ENCODE results near the gene CGB3.

Gene CGB3

DNA sequence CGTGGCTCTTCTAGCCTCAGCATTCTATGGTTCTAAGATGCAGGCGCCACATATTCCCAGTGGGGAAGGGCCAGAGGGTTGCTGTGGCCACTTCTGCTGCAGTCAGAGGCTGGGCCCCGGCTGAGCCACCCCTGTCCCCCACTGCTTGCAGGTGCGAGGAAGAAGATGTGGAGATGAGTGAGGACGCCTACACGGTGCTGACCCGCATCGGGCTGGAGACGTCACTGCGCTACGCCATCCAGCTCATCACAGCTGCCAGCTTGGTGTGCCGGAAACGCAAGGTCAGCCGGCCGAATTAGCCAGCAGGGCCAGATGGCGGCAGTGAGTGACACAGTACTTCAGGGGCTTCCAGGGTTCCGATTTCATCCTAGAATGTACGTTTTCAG is 9.3 kb downstream of the CGB3 start:
- DNase-seq: no peak

DNA sequence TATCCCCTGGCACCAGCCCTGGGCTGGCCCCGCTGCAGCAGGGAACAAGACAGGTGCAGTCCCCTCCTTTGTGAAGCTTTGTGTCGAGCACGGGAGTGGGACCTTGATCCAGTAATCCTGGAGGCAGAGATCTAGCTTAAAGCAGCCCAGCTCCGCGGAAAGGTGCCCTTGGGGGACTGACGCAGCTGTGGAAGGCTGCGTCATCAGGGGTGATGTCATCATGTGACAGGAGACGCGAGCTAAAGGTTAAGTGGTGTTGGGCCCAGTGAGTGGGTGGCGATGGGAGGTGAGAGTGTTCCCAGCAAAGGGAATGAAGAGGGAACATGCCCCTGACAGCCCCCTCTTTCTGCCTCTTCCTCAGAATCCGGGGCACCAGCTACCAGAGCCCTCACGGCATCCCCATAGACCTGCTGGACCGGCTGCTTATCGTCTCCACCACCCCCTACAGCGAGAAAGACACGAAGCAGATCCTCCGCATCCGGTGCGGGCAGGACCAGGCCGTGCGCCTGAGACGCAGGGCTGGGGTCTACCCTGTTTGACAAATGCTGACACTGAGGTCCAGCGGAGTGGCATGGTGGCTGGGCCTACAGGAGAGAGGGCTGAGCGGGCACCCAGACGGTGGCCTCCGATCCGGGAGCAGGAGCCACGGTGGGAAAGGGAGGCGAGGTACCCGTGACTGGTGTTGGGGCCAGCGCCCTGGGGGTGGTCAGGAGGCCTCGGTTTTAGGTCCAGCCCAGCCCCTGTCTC is 9.8 kb downstream of the CGB3 start:
- no peak for DNase-seq

DNA sequence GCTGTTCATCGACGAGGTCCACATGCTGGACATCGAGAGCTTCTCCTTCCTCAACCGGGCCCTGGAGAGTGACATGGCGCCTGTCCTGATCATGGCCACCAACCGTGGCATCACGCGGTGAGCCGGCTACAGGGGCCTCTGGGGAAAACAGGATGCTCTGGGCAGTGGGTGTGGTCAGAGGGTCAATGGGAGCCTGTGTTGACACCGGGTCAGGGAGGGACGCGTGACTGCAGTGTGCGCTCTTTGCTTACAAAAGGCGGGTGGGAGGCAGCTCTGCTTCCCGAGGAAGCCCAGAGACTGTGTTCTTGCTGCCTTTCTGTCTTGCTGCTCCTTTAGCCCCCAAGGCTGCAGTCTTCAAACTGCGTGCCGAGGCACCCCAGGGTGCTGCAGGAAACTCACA is 12.9 kb downstream of the CGB3 start:
- no peak for DNase-seq

DNA sequence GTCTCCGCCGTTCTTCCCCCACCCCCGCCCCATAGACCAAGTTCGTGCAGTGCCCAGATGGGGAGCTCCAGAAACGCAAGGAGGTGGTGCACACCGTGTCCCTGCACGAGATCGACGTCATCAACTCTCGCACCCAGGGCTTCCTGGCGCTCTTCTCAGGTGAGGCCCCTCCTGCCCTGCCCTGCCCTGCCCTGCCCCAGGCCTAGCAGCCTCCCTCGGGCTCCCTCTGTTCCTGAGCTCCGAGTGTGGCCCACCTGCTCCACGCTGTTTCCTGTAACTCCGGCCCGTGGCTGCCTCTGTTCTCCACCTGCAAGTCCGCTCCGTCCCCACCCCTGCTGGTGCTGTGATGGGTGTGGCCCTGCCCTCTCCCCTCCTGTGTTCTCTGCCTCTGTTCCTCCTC is 13.7 kb downstream of the CGB3 start:
- DNase-seq: no peak

DNA sequence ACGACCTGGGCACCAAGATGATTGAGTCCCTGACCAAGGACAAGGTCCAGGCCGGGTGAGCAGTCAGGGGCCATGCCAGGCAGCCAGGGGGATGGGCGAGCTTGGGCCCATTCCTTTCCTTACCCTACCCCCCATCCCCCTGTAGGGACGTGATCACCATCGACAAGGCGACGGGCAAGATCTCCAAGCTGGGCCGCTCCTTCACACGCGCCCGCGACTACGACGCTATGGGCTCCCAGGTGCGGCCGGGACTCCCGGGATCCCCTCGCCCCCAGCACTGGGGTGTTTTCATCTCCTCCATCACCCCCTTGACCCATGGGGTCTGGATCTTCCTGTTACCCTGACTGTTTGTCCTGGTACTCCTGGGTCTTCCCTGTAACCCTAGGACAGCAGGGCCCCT is 14.3 kb downstream of the CGB3 start:
- DNase-seq: no peak

DNA sequence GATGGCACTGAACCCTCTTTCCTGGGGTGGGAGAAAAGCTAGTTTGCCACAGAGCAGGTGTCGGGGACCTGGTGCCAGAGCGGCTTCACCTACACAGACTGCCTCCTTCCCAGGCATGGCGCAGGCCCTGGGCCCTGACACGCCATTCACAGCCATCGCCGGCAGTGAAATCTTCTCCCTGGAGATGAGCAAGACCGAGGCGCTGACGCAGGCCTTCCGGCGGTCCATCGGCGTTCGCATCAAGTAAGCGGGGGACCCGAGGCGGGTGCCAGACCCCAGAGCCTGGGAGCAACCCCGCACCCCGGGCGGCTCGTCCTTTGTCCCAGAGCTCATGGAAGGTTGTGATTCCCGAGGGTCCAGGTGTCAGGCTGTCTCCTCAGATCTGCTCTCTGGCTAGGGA is 17.2 kb downstream of the CGB3 start:
- no peak for DNase-seq

DNA sequence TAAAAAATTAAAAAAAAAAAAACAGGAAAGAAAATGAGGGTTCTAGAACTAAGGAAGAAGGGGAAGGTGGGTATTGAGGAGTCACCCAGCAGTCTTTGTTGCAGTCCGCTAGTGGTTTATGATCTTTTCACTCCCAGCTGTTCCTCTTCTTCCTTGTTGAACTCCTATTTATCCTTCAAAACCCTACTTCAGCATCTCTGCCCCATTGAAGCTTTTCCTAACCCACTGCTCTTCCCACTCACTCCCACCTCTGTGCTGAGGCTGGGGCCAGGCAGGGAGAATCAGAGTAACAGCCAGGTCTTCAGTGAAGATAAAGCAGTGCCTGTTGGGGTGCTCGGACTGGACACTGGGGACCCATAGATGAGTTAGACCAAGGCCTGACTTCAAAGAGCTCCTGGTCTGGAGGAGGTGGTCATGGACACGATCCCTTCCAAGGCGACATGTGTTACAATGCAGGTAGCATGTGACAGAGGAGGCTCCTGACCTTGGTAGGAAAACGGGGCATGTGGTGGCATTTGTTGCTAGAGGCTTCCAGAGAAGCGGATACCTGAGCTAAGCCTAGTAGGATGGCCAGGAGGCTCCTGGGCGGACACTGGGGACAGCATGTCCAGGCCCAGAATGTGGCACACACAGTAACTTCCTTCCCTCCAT is 19.0 kb downstream of the CGB3 start:
- DNase-seq: no peak

DNA sequence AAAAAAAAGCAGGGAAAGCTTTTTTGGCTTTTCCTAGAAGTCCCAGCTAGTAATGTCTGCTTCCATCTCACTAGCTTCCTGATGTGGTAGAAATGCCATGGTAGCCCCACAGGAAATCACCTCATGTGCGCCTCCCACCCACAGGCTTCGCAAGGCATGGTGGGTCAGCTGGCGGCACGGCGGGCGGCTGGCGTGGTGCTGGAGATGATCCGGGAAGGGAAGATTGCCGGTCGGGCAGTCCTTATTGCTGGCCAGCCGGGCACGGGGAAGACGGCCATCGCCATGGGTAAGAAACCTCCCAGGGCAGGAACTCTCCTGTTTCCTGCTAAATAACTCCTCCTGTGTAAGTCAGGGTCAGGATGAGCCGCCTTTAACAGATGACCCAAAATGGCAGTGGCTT is 20.0 kb downstream of the CGB3 start:
- no peak for DNase-seq

DNA sequence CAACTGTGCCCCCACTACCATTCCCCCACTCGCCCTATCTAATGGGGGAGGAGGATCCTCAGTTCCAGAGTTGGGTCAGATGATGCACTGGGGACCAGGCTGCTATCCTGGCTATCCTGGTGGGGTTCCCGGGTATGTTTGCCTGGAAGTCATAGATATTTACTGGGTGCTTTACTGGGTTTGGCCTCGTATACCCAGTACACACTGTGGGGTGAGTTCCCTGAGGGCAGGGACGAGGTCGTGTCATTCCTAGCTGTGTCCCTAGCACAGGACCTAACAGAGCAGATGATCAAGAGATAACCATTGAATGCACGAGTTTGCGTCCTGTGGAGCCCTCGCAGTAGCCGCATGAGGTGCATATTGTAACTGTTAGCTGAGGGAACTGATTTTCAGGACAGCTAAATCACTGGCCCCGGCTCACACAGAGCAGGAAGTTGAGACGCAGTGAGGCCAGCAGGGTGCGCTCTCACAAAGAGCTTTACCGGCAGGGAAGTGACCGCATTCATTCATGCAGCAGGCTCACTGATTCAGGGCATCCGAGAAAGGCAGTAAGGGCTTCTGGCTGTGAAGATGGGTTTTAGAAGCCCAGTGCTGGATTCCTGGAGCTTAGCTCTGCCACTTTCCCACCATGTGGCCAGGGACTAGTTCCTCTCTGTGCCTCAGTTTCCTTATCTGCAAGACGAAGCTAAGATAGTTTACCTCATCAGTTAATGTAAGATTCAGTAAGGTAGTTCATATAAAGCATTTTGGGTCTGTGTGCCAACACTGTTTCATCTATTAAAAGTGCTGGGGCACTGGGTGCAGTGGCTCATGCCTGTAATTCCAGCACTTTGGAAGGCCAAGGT is 24.4 kb downstream of the CGB3 start:
- DNase-seq: peak; percentile 78

DNA sequence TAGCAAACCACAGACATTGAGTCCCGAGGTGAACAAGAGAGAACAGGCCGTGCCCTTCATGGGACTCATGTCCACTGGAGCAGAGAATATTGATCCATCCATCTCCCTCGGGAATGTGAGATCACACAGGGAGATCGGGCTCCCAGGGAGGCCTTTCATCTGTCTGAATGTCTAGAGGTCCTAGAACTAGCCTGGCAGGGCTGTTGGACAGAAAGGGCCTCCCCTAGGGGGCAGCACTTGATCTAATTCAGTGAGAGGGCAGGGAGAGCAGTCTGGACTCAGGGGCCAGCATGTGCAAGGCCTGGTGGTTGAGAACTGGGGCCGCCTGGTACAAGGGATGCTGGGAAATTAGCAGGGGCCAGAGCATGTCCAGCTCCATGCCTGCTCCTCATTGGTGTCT is 26.2 kb downstream of the CGB3 start:
- DNase-seq: peak; percentile 44

DNA sequence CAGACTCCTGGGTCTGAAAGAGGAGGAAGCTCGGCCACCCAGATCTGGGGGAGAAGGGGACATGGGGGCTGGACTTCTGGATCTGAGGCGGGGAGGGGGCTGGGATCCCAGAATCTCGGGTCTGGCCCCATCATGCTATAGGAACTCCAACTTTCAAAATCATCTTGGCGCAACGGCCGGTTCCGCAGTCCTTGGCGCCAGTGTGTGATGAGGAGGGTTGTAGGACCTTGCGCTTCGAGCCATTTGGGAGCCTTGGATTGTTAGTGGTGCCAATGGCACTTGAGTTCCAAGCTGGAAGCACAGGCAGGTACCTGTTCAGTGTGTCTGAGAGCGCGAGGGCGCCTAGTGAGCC is 30.1 kb downstream of the CGB3 start:
- no peak for DNase-seq

DNA sequence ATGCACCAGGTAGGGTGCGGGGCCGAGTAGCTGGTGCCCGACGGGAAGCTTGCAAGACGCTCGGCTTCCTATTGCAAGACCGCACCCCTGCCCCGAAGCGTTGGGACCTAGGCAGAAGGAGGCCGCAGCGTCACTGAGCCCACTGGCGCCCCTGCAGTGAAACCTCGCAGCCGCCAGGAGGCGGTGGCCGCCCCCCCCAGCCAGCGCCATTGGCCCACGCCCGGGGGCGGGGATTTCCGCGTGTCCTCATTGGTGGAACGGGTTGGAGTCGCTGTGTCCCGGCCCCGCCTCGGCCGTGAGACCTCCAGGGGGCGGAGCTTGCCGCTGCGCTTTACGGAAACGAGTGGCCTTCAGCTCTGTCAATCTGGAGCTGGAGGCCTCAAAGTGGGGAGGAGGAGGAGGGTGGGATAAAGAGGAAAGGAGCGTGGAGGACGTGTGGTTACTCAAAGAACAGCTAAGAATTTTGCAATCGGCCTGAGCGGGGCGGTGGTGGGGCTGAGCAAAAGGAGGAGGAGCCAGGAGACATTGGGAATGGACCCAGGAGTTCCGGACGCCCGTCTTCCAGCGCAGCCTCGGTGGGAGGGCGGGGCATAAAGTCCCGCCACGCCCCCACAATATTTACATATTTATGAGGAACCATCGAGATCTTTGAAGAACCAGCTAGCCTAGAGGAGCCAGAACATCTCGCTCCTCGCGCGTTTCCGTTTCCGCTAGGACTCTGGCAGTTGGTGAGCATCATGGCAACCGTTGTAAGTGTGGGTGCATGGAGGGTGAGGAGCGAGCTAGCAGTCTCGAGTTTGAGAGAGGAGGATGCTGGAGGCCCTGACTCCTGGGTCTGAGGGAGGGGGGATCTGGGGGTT is 30.7 kb downstream of the CGB3 start, which contains the start of the genes GYS1 and RUVBL2:
GYS1 (minus strand) TSS at position 135 of the 860 bp plus-strand sequence. CDS start 197 bp downstream, outside the sequence.
RUVBL2 (plus strand) TSS at position 713 of the 860 bp plus-strand sequence; CDS start at position 738, 25 bp downstream.
- DNase-seq: peak; percentile 100

DNA sequence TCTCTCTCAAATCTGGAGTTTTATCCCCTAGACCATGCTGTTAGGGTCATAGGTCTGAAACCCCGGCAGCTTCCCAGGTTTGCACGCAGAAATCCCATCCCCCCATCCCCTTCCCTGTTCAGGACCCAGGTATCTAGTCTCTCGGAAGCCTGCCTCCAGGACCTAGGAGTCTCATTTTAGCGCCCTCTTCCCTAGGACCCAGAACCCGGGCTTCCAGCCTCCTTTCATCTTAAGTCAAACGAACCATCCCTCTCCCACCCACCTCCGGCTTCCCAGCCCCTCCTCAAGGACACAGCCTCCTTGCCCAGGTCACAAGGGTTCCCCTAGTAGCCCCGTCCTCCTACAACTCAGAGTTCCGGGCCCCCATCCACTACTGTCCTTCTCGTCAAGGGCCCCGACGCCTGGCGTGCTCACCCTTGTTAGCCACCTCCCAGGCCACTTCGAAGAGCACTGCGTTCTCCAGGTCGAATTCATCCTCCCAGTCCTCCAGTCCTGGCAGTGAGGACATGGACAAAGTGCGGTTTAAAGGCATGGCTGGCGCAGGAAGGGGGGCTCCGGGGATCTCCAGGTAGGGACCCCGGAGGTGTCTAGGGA is 31.5 kb downstream of the CGB3 start:
- DNase-seq: no peak

DNA sequence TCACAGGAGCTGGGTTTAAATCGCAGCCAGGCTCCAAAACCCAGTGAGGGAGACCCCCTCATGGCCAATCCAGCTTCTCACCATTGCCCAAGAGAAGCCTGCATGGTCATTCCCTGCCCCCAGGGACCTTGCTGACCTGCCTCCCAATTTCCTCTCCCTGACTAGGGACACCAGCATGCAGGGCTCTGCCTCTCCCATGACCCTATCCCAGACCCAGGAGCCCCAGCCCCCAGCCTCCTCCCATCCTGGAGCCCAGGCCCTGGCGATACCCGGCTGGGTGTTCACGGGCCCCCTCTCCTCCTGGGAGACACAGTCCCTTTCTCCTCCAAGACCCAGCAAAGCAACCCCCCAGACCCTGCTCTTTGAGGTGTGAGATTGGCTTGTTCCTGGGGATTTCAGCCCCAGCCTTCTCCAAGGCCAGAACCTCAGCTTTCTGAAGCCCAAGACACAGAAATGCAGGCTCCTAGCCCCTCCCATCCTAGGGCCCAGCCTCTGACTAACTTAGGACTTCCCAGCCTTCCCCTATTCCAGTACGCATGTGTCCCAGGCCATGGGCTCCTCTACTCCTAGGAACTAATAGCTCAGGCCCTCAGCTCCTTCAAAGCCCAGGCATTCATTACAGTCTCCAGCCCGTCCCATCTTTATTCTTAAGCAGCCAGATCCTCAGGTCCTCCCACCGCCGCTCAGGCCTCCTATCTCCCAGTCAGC is 32.1 kb downstream of the CGB3 start:
- DNase-seq: no peak

DNA sequence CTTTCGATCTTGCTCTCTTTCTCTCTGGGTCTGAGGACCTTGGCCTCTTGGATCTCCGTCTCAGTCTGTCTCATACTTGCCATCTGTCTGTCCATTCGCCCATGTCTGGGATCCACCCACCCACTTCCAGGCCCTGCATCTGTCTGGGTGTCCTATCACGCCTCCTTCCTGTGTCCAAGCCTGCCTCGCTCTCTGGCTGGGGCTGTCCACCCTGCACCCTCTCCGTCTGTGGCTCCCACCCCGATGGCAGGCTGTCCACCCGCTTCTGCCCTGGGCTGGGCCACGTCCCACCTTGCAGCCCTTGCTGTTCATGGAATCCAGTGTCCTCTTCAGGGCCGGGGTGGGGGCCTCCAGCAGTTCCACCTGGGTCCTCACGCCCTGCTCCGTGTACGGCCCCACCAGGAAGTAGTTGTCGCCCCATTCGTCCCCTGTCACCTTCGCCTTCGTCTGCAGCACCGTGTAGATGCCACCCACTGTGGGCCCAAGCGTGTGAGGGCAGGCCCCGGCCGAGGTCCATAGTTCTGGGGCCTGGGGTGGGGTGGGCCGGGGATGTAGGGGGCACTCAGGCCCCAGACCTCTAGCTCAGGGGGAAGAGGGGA is 33.0 kb downstream of the CGB3 start:
- no peak for DNase-seq

DNA sequence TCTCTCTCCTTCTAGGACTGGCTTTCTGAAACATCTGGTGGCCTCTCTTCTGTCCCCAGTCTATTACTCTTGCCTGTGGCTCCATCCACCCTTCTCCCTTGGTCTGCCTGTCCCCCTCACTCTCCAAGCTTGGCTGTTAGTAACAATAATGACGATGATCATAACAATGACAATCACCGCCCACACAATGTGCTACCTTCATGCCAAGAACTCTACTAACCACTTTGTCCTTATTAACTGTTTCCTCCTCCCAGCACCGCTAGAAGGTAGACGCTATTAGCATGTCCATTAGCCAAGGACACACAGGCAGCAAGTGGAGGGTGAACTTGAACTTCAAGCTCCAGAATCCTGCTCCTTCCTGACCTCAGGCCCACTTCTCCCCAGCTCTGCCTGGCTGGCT is 33.7 kb downstream of the CGB3 start:
- DNase-seq: no peak

DNA sequence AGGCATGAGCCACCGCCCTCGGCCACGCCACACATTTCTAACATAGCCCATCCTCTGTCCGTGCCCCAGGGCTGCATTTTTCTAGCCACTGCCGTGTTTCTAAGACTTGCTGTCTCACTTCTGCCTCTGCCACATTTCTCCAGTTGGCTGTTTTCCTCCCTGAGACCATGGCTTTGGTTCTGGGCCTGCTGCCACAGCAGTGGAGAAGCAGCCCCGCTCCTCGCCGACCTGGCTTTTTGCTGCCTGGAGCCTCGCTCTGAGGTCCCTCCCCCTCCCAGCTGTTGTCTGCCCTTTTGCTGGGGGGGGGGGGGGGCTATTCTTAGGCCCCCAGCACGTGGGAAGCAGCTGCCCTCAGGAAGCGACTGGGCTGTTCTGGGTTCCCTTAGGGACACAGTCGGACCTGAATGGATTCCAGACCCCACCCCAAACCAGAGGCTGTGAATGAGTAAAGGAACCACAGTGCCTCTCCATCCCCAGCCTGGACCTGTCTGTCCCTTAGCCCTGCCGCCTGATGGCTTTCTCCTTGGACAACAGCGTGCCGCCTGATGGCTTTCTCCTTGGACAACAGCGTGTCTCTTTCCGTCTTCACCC is 34.3 kb downstream of the CGB3 start:
- no peak for DNase-seq

DNA sequence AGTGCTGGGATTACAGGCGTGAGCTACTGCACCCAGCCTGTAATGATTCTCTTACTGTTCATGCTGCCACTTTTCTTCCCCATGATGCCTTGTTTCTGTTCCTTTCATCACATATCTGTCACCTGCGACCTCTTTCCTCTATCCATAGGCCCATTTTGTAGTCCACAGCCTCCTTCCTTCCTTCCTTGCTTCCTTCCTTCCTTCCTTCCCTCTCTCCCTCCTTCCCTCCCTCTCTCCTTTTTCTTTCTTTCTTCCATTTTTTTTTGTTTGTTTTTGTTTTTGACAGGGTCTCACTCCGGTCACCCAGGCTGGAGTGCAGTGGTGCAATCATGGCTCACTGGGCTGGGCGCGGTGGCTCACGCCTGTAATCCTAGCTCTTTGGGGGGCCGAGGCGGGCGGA is 35.3 kb downstream of the CGB3 start:
- DNase-seq: no peak

DNA sequence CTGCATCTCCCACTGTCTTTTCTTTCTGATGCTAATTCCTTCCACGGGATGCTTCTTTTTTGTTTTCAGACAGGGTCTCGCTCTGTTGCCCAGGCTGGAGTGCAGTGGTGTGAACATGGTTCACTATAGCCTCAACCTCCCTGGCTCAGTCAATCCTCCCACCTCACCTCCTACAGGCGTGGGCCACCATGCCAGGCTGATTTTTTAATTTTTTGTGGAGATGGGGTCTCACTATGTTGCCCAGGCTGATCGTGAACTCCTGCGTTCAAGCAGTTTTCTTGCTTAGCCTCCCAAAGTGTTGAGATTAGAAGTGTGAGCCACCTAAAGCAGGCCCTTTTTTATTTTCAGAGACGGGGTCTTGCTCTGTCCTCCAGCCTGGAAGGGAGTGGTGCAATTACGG is 35.8 kb downstream of the CGB3 start:
- DNase-seq: no peak

DNA sequence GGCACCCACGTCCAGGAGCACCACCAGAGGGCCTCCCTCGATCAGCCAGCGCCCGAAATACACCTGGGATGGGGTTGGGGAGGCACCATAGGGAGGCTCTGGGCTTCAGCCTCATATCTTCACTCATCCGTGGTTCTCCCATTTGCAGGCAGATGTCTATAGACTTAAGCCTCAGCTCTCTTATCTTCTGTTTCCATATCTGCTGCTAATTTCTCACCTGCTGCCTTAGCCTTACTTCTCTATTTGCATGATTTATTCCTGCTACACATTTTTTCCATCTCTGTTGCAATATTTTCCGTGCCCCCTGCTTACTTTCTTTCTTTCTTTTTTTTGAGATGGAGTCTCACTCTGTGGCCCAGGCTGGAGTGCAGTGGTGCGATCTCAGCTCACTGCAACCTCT is 36.8 kb downstream of the CGB3 start:
- no peak for DNase-seq

DNA sequence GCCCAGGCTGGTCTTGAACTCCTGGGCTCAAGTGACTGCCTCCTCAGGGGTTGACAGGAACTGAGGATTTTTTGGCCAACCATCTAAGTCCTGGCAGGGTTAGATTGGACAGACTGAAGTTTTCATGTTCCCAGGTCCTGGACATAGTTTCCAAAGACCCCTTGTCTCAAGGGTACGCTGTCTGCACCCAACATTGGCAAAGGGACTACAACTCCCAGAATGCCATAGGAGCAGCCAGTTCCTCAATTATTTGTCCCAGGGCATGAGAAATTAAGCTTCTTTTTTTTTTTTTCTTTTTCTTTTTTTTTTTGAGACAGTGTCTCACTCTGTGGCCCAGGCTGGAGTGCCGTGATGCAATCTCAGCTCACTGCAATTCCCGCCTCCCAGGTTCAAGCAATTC is 37.9 kb downstream of the CGB3 start:
- no peak for DNase-seq

Measured in CD4-positive, alpha-beta T cell treated with Interleukin-17A for 1 hour (primary cell).